HEK293 (cell line): ENCODE data around the gene LDLRAD3.

Source experiments
- CTCF ChIA-PET: fragments of 350-600 bp; formaldehyde crosslinking; extraction: SDS; loops from one replicate; lab custom pipeline; 2021; ENCODE audit warnings: antibody characterized with exemption; lab: Yijun Ruan, JAX
- POLR2A ChIA-PET: fragments of 300-600 bp; formaldehyde crosslinking; extraction: SDS; loops from one replicate; lab custom pipeline; 2020; ENCODE audit warnings: antibody characterized with exemption, inconsistent platforms; lab: Yijun Ruan, JAX
- H3K27ac ChIP-seq: fragments of 200-500 bp; sonication (Bioruptor generic); 2 replicates; pipeline ENCODE4 v1.5.1; 2014; ENCODE audit warnings: low read depth, low read length, control low read depth, inconsistent platforms; ENCODE audit errors: extremely low read depth
- H3K36me3 ChIP-seq, 2 experiments: fragments of 200-500 bp in 1 of 2; sonication (Bioruptor generic) in 1 of 2; 1 replicate in 1 of 2; 2 replicates in 1 of 2; pipeline ENCODE4 v1.5.1; 2014 to 2017; ENCODE audit warnings: inconsistent platforms in 2 of 2, low read length in 2 of 2; ENCODE audit not compliant: control insufficient read depth in 2 of 2, insufficient read depth in 1 of 2
- H3K4me1 ChIP-seq: fragments of 200-500 bp; sonication (Bioruptor generic); 2 replicates; pipeline ENCODE4 v1.5.1; 2014; ENCODE audit warnings: mild to moderate bottlenecking, low read length, inconsistent platforms; ENCODE audit not compliant: control insufficient read depth, insufficient read depth
- H3K4me3 ChIP-seq: 2 replicates; pipeline ENCODE4 v1.5.1; 2011; ENCODE audit warnings: low read depth, mild to moderate bottlenecking, control low read depth, low read length, moderate library complexity
- H3K9me3 ChIP-seq: fragments of 200-500 bp; sonication (Bioruptor generic); 2 replicates; pipeline ENCODE4 v1.5.1; 2014; ENCODE audit warnings: low read depth, low read length, inconsistent platforms; ENCODE audit not compliant: control insufficient read depth, insufficient read depth
- BCL11B ChIP-seq: fragments of 450-650 bp; formaldehyde crosslinking; IDR thresholded peaks from 2 replicates; pipeline ENCODE4 v1.5.1; 2016; ENCODE audit warnings: low read depth, missing biosample characterization, missing genetic modification characterization
- GLI2 ChIP-seq: fragments of 450-650 bp; formaldehyde crosslinking; IDR thresholded peaks from 2 replicates; pipeline ENCODE4; 2017; ENCODE audit warnings: missing biosample characterization, missing genetic modification characterization, low read depth, borderline replicate concordance
- MEIS1 ChIP-seq: sonication (generic); formaldehyde crosslinking; IDR thresholded peaks from 2 replicates; pipeline ENCODE4 v1.8.1; 2022; ENCODE audit warnings: missing genetic modification reagents, mild to moderate bottlenecking, borderline replicate concordance
- TCF7L2 ChIP-seq: IDR thresholded peaks from 2 replicates; pipeline ENCODE4 v1.6.1; 2011; ENCODE audit warnings: low read depth, mild to moderate bottlenecking, inconsistent platforms, low read length, moderate library complexity, borderline replicate concordance
- ZBTB20 ChIP-seq: fragments of 450-650 bp; formaldehyde crosslinking; IDR thresholded peaks from 2 replicates; pipeline ENCODE4 v1.5.1; 2016; ENCODE audit warnings: missing biosample characterization, missing genetic modification characterization
- ZBTB49 ChIP-seq: fragments of 450-650 bp; formaldehyde crosslinking; IDR thresholded peaks from 2 replicates; pipeline ENCODE4 v1.5.1; 2016; ENCODE audit warnings: missing biosample characterization, missing genetic modification characterization, low read depth
- ZEB2 ChIP-seq: fragments of 450-650 bp; formaldehyde crosslinking; IDR thresholded peaks from 2 replicates; pipeline ENCODE4 v1.5.1; 2016; ENCODE audit warnings: missing biosample characterization, missing genetic modification characterization
- ZNF174 ChIP-seq: fragments of 450-650 bp; formaldehyde crosslinking; IDR thresholded peaks from 2 replicates; pipeline ENCODE4 v1.5.0; 2017; ENCODE audit warnings: missing biosample characterization, mild to moderate bottlenecking, missing genetic modification characterization
- ZNF211 ChIP-seq: fragments of 450-650 bp; formaldehyde crosslinking; IDR thresholded peaks from 2 replicates; pipeline ENCODE4 v1.5.1; 2016; ENCODE audit warnings: low read depth, missing biosample characterization, missing genetic modification characterization
- ZNF23 ChIP-seq: fragments of 450-650 bp; formaldehyde crosslinking; IDR thresholded peaks from 2 replicates; pipeline ENCODE4 v1.5.1; 2016; ENCODE audit warnings: missing biosample characterization, missing genetic modification characterization, borderline replicate concordance
- ZNF239 ChIP-seq: fragments of 450-650 bp; formaldehyde crosslinking; IDR thresholded peaks from 2 replicates; pipeline ENCODE4 v1.5.1; 2016; ENCODE audit warnings: missing biosample characterization, missing genetic modification characterization
- ZNF391 ChIP-seq: fragments of 450-650 bp; formaldehyde crosslinking; IDR thresholded peaks from 2 replicates; pipeline ENCODE4 v1.5.1; 2016; ENCODE audit warnings: low read depth, missing biosample characterization, missing genetic modification characterization, borderline replicate concordance
- ZNF423 ChIP-seq: fragments of 450-650 bp; formaldehyde crosslinking; IDR thresholded peaks from 2 replicates; pipeline ENCODE4 v1.5.1; 2016; ENCODE audit warnings: missing biosample characterization, missing genetic modification characterization
- ZNF473 ChIP-seq: fragments of 450-650 bp; formaldehyde crosslinking; IDR thresholded peaks from 2 replicates; pipeline ENCODE4 v1.5.1; 2017; ENCODE audit warnings: missing biosample characterization, missing genetic modification characterization
- ZNF621 ChIP-seq: fragments of 450-650 bp; formaldehyde crosslinking; IDR thresholded peaks from 2 replicates; pipeline ENCODE4 v1.5.1; 2017; ENCODE audit warnings: missing biosample characterization, missing genetic modification characterization
- ZNF658 ChIP-seq: fragments of 450-650 bp; formaldehyde crosslinking; IDR thresholded peaks from 2 replicates; pipeline ENCODE4; 2016; ENCODE audit warnings: missing biosample characterization, missing genetic modification characterization
- ZNF707 ChIP-seq: fragments of 450-650 bp; formaldehyde crosslinking; IDR thresholded peaks from 2 replicates; pipeline ENCODE4 v1.5.1; 2016; ENCODE audit warnings: missing biosample characterization, missing genetic modification characterization
- ZNF791 ChIP-seq: fragments of 450-650 bp; formaldehyde crosslinking; IDR thresholded peaks from 2 replicates; pipeline ENCODE4 v1.5.1; 2016; ENCODE audit warnings: missing biosample characterization, missing genetic modification characterization
- TF ChIP-seq, protein P1 (sequence below): fragments of 450-650 bp; formaldehyde crosslinking; IDR thresholded peaks from 2 replicates; pipeline ENCODE4 v1.5.1; 2017; ENCODE audit warnings: missing biosample characterization, missing genetic modification characterization
- TF ChIP-seq, protein P2 (sequence below): fragments of 450-650 bp; formaldehyde crosslinking; IDR thresholded peaks from 2 replicates; pipeline ENCODE4 v1.5.1; 2016; ENCODE audit warnings: missing biosample characterization, missing genetic modification characterization
- TF ChIP-seq, protein P3 (sequence below): fragments of 450-650 bp; IDR thresholded peaks from 2 replicates; pipeline ENCODE4 v1.5.1; 2018; ENCODE audit warnings: missing biosample characterization, missing genetic modification characterization
- TF ChIP-seq, protein P4 (sequence below): fragments of 450-650 bp; formaldehyde crosslinking; IDR thresholded peaks from 2 replicates; pipeline ENCODE4 v1.5.1; 2016; ENCODE audit warnings: missing biosample characterization, missing genetic modification characterization

Gene LDLRAD3

GRCh38 chr11:36119300-36119699, 175.4 kb downstream of the LDLRAD3 start:
- no peaks in the 10 kb centered on the region for H3K36me3 ChIP-seq
- no peaks in the 10 kb centered on the region for H3K9me3 ChIP-seq
- ChIA-PET CTCF (interaction anchor here (0.7 to 1.7 kb wide), 2 partner anchors 30 to 57 kb away, joined by 3 to 7 read pairs; no protein-coding TSS in a partner anchor), POLR2A (no interaction called here)
- no peak overlapping the region for H3K27ac ChIP-seq
- H3K4me1 ChIP-seq = no peaks in the 10 kb centered on the region
- TF ChIP-seq ZNF23 (tag by site-specific recombination) = no peak
- TF ChIP-seq, protein P1, sequence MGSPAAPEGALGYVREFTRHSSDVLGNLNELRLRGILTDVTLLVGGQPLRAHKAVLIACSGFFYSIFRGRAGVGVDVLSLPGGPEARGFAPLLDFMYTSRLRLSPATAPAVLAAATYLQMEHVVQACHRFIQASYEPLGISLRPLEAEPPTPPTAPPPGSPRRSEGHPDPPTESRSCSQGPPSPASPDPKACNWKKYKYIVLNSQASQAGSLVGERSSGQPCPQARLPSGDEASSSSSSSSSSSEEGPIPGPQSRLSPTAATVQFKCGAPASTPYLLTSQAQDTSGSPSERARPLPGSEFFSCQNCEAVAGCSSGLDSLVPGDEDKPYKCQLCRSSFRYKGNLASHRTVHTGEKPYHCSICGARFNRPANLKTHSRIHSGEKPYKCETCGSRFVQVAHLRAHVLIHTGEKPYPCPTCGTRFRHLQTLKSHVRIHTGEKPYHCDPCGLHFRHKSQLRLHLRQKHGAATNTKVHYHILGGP = no peak
- TF ChIP-seq ZNF621 (tag by site-specific recombination) = no peak
- TF ChIP-seq, protein P2, sequence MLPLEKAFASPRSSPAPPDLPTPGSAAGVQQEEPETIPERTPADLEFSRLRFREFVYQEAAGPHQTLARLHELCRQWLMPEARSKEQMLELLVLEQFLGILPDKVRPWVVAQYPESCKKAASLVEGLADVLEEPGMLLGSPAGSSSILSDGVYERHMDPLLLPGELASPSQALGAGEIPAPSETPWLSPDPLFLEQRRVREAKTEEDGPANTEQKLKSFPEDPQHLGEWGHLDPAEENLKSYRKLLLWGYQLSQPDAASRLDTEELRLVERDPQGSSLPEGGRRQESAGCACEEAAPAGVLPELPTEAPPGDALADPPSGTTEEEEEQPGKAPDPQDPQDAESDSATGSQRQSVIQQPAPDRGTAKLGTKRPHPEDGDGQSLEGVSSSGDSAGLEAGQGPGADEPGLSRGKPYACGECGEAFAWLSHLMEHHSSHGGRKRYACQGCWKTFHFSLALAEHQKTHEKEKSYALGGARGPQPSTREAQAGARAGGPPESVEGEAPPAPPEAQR (tag by site-specific recombination) = no peak
- no peak overlapping the region for H3K4me3 ChIP-seq

GRCh38 chr11:36121054-36121453, 177.2 kb downstream of the LDLRAD3 start:
- Histone ChIP-seq H3K9me3 (no peaks in the 10 kb centered on the region), H3K36me3 (no peaks in the 10 kb centered on the region), H3K4me3 (no peak overlapping the region), H3K4me1 (no peaks in the 10 kb centered on the region), H3K27ac (no peak overlapping the region)
- ChIA-PET CTCF (interaction anchor here (0.7 kb wide), 1 partner anchor 160 kb away, joined by 3 read pairs; no protein-coding TSS in a partner anchor), POLR2A (no interaction called here)
- TF ChIP-seq ZNF239 (tag by site-specific recombination) (no peak), ZBTB49 (tag by site-specific recombination) (no peak), ZNF211 (tag by site-specific recombination) (no peak), TCF7L2 (no peak), ZNF423 (tag by site-specific recombination) (no peak), ZBTB20 (tag by site-specific recombination) (no peak), ZNF791 (no peak), BCL11B (tag by site-specific recombination) (no peak)
- TF ChIP-seq, protein P3, sequence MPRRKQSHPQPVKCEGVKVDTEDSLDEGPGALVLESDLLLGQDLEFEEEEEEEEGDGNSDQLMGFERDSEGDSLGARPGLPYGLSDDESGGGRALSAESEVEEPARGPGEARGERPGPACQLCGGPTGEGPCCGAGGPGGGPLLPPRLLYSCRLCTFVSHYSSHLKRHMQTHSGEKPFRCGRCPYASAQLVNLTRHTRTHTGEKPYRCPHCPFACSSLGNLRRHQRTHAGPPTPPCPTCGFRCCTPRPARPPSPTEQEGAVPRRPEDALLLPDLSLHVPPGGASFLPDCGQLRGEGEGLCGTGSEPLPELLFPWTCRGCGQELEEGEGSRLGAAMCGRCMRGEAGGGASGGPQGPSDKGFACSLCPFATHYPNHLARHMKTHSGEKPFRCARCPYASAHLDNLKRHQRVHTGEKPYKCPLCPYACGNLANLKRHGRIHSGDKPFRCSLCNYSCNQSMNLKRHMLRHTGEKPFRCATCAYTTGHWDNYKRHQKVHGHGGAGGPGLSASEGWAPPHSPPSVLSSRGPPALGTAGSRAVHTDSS (tag by site-specific recombination) = no peak

DNA sequence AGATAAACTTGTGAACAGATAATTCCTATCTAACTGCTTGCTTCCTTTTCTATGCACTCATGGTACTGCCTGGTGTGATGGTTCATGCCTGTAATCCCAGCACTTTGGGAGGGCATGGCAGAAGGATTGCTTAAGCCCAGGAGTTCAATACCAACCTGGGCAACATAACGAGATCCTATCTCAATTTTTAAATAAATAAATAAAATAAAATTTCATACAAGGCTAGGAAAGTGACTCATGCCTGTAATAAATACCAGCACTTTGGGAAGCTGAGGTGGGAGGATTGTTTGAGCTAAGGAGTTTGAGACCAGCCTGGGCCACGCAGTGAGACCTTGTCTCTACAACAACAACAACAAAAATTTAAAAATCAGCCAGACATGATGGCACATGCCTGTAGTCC, 178.8 kb downstream of the LDLRAD3 start:
- Histone ChIP-seq H3K36me3 (no peaks in the 10 kb centered on the region), H3K4me3 (no peak overlapping the region), H3K27ac (no peak overlapping the region), H3K4me1 (no peaks in the 10 kb centered on the region), H3K9me3 (no peaks in the 10 kb centered on the region)
- CTCF ChIA-PET = interaction anchor here (0.7 to 1.6 kb wide), 2 partner anchors 198 to 300 kb away, joined by 3 to 8 read pairs; no protein-coding TSS in a partner anchor
- POLR2A ChIA-PET = no interaction called here
- TF ChIP-seq ZNF174 (no peak), ZNF391 (tag by site-specific recombination) (no peak), ZEB2 (tag by site-specific recombination) (no peak), ZNF707 (tag by site-specific recombination) (no peak), ZBTB20 (tag by site-specific recombination) (no peak), GLI2 (tag by site-specific recombination) (no peak), ZNF658 (tag by site-specific recombination) (no peak), MEIS1 (CRISPR knock-in tag) (no peak), ZNF473 (tag by site-specific recombination) (no peak)
- TF ChIP-seq, protein P4, sequence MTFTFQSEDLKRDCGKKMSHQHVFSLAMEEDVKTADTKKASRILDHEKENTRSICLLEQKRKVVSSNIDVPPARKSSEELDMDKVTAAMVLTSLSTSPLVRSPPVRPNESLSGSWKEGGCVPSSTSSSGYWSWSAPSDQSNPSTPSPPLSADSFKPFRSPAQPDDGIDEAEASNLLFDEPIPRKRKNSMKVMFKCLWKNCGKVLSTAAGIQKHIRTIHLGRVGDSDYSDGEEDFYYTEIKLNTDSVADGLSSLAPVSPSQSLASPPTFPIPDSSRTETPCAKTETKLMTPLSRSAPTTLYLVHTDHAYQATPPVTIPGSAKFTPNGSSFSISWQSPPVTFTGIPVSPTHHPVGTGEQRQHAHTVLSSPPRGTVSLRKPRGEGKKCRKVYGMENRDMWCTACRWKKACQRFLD (tag by site-specific recombination) = no peak
